Endothelial cell of umbilical vein (primary cell): ENCODE measurements around the gene LRRK2. TPM values are rescaled to one million over a fixed set of nuclear protein-coding genes. Genes with fewer than 3 reads are reported as not detected.

Source experiments
- BruUV-seq: library from RNA; stranded (reverse); fragments of 400-500 nt; replicated peaks from 2 replicates; lab custom pipeline; 2021; lab: Mats Ljungman, UMichigan
- CTCF ChIA-PET: fragments of 300-600, 350-600 bp; sonication (Branson Sonifier 250); formaldehyde crosslinking; loops from one replicate; lab custom pipeline; 2021; ENCODE audit warnings: antibody characterized with exemption, inconsistent platforms; lab: Charles Lee
- POLR2A ChIA-PET: fragments of 300-600, 350-600 bp; sonication (Branson Sonifier 250); formaldehyde crosslinking; loops from one replicate; lab custom pipeline; 2021; ENCODE audit warnings: antibody characterized with exemption, inconsistent platforms; lab: Charles Lee
- DNase-seq: peaks from one replicate; pipeline ENCODE4 v3.0.0-alpha.2; 2011; ENCODE audit warnings: low read depth, low spot score
- FAIRE-seq: peaks from 2 replicates; lab custom pipeline; 2011; peaks lifted over from hg19 to GRCh38; lab: Jason Lieb, UNC
- H2AFZ ChIP-seq: 2 replicates; pipeline ENCODE4 v1.6.0; 2012; ENCODE audit warnings: low read depth, low read length, control low read depth, inconsistent platforms
- H3K27ac ChIP-seq: 2 replicates; pipeline ENCODE4 v1.5.1; 2011; ENCODE audit warnings: low read depth, mild to moderate bottlenecking, control low read depth, low read length, moderate library complexity; ENCODE audit not compliant: insufficient read depth
- H3K27me3 ChIP-seq, 2 experiments: 2 replicates each; pipeline versions ENCODE4 v1.6.0 to v1.6.1; 2011; ENCODE audit warnings: low read length in 2 of 2, mixed read lengths in 1 of 2; ENCODE audit not compliant: control insufficient read depth in 2 of 2, insufficient read depth in 2 of 2
- H3K36me3 ChIP-seq, 2 experiments: 2 replicates in 1 of 2; 3 replicates in 1 of 2; pipeline ENCODE4 v1.5.1; 2011; ENCODE audit warnings: low read length in 2 of 2, mild to moderate bottlenecking in 1 of 2, moderate library complexity in 1 of 2; ENCODE audit not compliant: control insufficient read depth in 2 of 2, insufficient read depth in 2 of 2; ENCODE audit errors: extremely low read depth in 1 of 2
- H3K4me1 ChIP-seq: 3 replicates; pipeline ENCODE4 v1.5.1; 2011; ENCODE audit warnings: mild to moderate bottlenecking, low read length; ENCODE audit not compliant: control insufficient read depth, insufficient read depth; ENCODE audit errors: extremely low read depth
- H3K4me2 ChIP-seq: 2 replicates; pipeline ENCODE4 v1.6.1; 2011; ENCODE audit warnings: low read length, control low read depth, mixed read lengths; ENCODE audit not compliant: insufficient read depth
- H3K4me3 ChIP-seq, 3 experiments: fragments of 200-600 bp in 1 of 3; sonication (generic), shearing (Covaris generic) in 1 of 3; replicated peaks in 1 of 3; 2 replicates each; pipeline ENCODE4 v1.5.1; 2011 to 2016; ENCODE audit warnings: control low read depth in 3 of 3, low read length in 3 of 3, mild to moderate bottlenecking in 2 of 3, inconsistent platforms in 1 of 3, low read depth in 1 of 3, moderate library complexity in 1 of 3; ENCODE audit not compliant: insufficient read depth in 1 of 3
- H3K79me2 ChIP-seq: 2 replicates; pipeline ENCODE4 v1.6.0; 2012; ENCODE audit warnings: low read length, inconsistent platforms; ENCODE audit not compliant: control insufficient read depth, insufficient read depth
- H3K9ac ChIP-seq: replicated peaks from 2 replicates; pipeline ENCODE3; 2011; ENCODE audit warnings: low read length, control low read depth; ENCODE audit not compliant: insufficient read depth; ENCODE audit errors: extremely low read depth
- H3K9me1 ChIP-seq: replicated peaks from 3 replicates; pipeline ENCODE4 v1.6.0; 2011; ENCODE audit warnings: mild to moderate bottlenecking, low read length; ENCODE audit not compliant: control insufficient read depth, insufficient read depth; ENCODE audit errors: extremely low read depth
- H3K9me3 ChIP-seq: replicated peaks from 2 replicates; pipeline ENCODE4 v1.5.1; 2012; ENCODE audit warnings: low read length, inconsistent platforms; ENCODE audit not compliant: control insufficient read depth, insufficient read depth
- H4K20me1 ChIP-seq: replicated peaks from 2 replicates; pipeline ENCODE3; 2011; ENCODE audit warnings: mild to moderate bottlenecking, low read length; ENCODE audit not compliant: control insufficient read depth, insufficient read depth; ENCODE audit errors: extremely low read depth
- CTCF ChIP-seq, 2 donors: IDR thresholded peaks; 1 replicate in 1 of 2; 2 replicates in 1 of 2; pipeline ENCODE4 v1.5.1; 2011; ENCODE audit warnings: low read length in 2 of 2, mild to moderate bottlenecking in 2 of 2, moderate library complexity in 2 of 2, control low read depth in 1 of 2, inconsistent platforms in 1 of 2, low read depth in 1 of 2; ENCODE audit not compliant: insufficient read depth in 1 of 2; ENCODE audit errors: extremely low read depth in 1 of 2
- EZH2 ChIP-seq: IDR thresholded peaks from 2 replicates; pipeline ENCODE4 v1.6.1; 2012; ENCODE audit warnings: borderline replicate concordance, low read depth, mild to moderate bottlenecking, moderate library complexity, low read length, inconsistent platforms; ENCODE audit not compliant: severe bottlenecking
- FOS ChIP-seq: IDR thresholded peaks from 2 replicates; pipeline ENCODE4 v1.6.1; 2011; ENCODE audit warnings: mild to moderate bottlenecking, low read length, moderate library complexity, borderline replicate concordance; ENCODE audit not compliant: insufficient read depth
- GATA2 ChIP-seq: IDR thresholded peaks from 2 replicates; pipeline ENCODE4 v1.7.0; 2011; ENCODE audit warnings: low read depth, mild to moderate bottlenecking, moderate library complexity, mixed read lengths, low read length; ENCODE audit not compliant: insufficient read length, insufficient read depth
- JUN ChIP-seq: IDR thresholded peaks from 2 replicates; pipeline ENCODE4 v1.6.1; 2011; ENCODE audit warnings: borderline replicate concordance, low read depth; ENCODE audit not compliant: insufficient read length, insufficient read depth
- MAX ChIP-seq: IDR thresholded peaks from 2 replicates; pipeline ENCODE4 v1.6.1; 2011; ENCODE audit not compliant: insufficient read depth, insufficient read length
- MYC ChIP-seq: IDR thresholded peaks from one replicate; pipeline ENCODE4 v1.6.1; 2011; ENCODE audit warnings: mild to moderate bottlenecking, low read depth, low read length
- POLR2A ChIP-seq: IDR thresholded peaks from 2 replicates; pipeline ENCODE4 v1.6.1; 2012; ENCODE audit warnings: low read depth, mild to moderate bottlenecking, control low read depth, low read length
- POLR2AphosphoS5 ChIP-seq: IDR thresholded peaks from 2 replicates; pipeline ENCODE4 v1.6.1; 2012; ENCODE audit warnings: low read depth, mild to moderate bottlenecking, control low read depth, low read length, moderate library complexity; ENCODE audit not compliant: insufficient read depth
- dilution Hi-C: fragments of 300-500 bp; cut with MboI; formaldehyde crosslinking; loops from one replicate; pipeline ENCODE4 v1.15.0; 2019; ENCODE audit warnings: low sequenced_read_pairs; ENCODE audit not compliant: extremely low pct_ligation_motif_present
- intact Hi-C: fragments of 100-400 bp; cut with micrococcal nuclease; formaldehyde crosslinking; loops from one replicate; pipeline ENCODE4 v1.10.0; 2022
- polyA plus RNA-seq, 4 experiments: library from polyadenylated mRNA; depleted of rRNA in 3 of 4; stranded (reverse) in 3 of 4; unstranded in 1 of 4; fragments of >200 nt; gene quantifications; 2 replicates each; pipeline versions ENCODE4 v1.2.1 to v1.2.3, GENCODE V29; 2011 to 2012; ENCODE audit warnings: missing spikeins in 1 of 4
- total RNA-seq: library from RNA; stranded (reverse); gene quantifications from 2 replicates; pipeline ENCODE4 v1.2.3, GENCODE V29; 2021

The LRRK2 gene
- total and polyA plus RNA-seq, 2 donors (not counting 3 experiments of a cell fraction or from before 2014, with no cell fraction given) = 0.26 to 2.2 TPM

DNA sequence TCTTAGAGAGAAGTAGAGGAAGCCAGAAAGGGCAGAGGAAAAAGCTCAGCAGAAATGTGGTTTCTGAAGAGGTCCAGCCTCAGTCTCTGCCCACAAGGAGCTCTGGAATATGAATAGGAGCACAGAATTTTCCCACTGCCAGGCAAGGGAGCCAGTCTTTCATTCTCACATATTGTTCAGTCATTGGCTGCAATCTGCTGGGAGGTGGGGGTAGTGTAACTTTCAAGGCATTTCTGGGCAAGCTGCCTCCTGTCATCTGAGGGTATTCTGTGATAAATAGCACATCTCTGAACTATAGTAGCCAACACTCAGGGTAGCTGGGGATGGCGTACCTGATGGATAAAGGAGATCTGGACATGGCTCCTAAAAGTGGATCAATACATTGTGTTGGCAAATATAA, 127.2 kb downstream of the LRRK2 start:
- no peaks in the 10 kb centered on the region for H4K20me1 ChIP-seq
- FAIRE-seq = no peak
- ChIA-PET POLR2A (no interaction called here), CTCF (interaction anchor here (1.9 to 6.0 kb wide), 2 partner anchors 14 to 17 kb away, joined by 4 to 34 read pairs; no protein-coding TSS in a partner anchor)
- no peaks in the 10 kb centered on the region for H3K79me2 ChIP-seq
- no peaks in the 10 kb centered on the region for H3K9me3 ChIP-seq
- no peak overlapping the region for H3K27ac ChIP-seq
- H3K36me3 ChIP-seq = no peaks in the 10 kb centered on the region
- H3K9ac ChIP-seq = no peak overlapping the region
- H3K9me1 ChIP-seq = no peaks in the 10 kb centered on the region
- DNase-seq = no peak
- BruUV-seq = no TSS peak
- dilution Hi-C loops = no loop called here
- no peak overlapping the region for H3K4me3 ChIP-seq
- H2AFZ ChIP-seq = no peak overlapping the region
- no peaks in the 10 kb centered on the region for H3K27me3 ChIP-seq
- no peaks in the 10 kb centered on the region for H3K4me1 ChIP-seq
- TF ChIP-seq FOS (no peak), EZH2 (no peak), JUN (no peak), MYC (no peak), CTCF (IDR thresholded peaks at IDR 0.05; ENCODE audit: extremely low read depth in 1 of 2, insufficient read depth in 1 of 2, low read depth in 1 of 2, low read length in 2 of 2) (no peak), GATA2 (no peak), MAX (no peak), POLR2A (no peak), POLR2AphosphoS5 (no peak)
- intact Hi-C loops = no loop called here
- no peak overlapping the region for H3K4me2 ChIP-seq
